SK-N-SH treated with all-trans-retinoic acid at 6 μM for 48 hours (cell line): ENCODE data around the gene SRGAP1.

Experiments used
- ZC3H10 ChIP-seq: fragments of 250-450 bp; sonication (Bioruptor Pico); IDR thresholded peaks from 2 replicates; pipeline ENCODE4 v1.5.1; 2021; ENCODE audit warnings: mild to moderate bottlenecking, moderate library complexity
- TF ChIP-seq, protein P1 (sequence below): fragments of 250-450 bp; sonication (Bioruptor Pico); IDR thresholded peaks from 2 replicates; pipeline ENCODE4 v1.8.0; 2021; ENCODE audit warnings: low read depth, mild to moderate bottlenecking, moderate library complexity, borderline replicate concordance

DNA sequence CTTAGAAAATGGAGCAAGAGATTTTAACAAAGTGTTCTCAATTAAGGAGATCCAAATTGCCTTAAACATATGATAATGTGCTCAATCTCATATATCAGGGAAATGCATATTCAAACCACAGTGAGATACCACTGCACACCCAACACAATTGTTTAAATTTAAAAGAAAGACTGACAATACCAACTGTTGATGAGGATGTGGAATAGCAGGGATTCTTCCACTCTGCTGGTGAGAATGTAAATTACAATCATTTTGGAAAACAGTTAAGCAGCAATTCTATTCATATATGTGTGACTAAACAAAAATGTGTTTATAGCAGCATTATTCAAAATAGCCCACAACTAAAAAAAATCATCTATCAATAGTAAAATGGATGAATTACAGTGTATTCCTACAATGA, 233.4 kb downstream of the SRGAP1 start:
- TF ChIP-seq ZC3H10 (CRISPR knock-in tag), result no peak
- TF ChIP-seq, protein P1, sequence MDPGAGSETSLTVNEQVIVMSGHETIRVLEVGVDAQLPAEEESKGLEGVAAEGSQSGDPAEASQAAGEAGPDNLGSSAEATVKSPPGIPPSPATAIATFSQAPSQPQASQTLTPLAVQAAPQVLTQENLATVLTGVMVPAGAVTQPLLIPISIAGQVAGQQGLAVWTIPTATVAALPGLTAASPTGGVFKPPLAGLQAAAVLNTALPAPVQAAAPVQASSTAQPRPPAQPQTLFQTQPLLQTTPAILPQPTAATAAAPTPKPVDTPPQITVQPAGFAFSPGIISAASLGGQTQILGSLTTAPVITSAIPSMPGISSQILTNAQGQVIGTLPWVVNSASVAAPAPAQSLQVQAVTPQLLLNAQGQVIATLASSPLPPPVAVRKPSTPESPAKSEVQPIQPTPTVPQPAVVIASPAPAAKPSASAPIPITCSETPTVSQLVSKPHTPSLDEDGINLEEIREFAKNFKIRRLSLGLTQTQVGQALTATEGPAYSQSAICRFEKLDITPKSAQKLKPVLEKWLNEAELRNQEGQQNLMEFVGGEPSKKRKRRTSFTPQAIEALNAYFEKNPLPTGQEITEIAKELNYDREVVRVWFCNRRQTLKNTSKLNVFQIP, result no peak
